B cell (primary cell): Measurements from ENCODE around the gene CRTC3. TPM values are rescaled to one million over a fixed set of nuclear protein-coding genes. Genes with fewer than 3 reads are reported as not detected.

Experiments
- ATAC-seq: fragments of 200-7000 bp; cut with Tn5 transposase; one replicate; pipeline ENCODE4 v1.10.0; 2021; ENCODE audit warnings: low read depth, mild to moderate bottlenecking, moderate number of reproducible peaks, moderate library complexity
- CTCF ChIA-PET: fragments of 350-600 bp; sonication (Branson Sonifier 250); formaldehyde crosslinking; loops from one replicate; lab custom pipeline; 2021; ENCODE audit warnings: antibody characterized with exemption, inconsistent platforms; lab: Charles Lee
- POLR2A ChIA-PET: fragments of 350-600 bp; sonication (Branson Sonifier 250); formaldehyde crosslinking; loops from one replicate; lab custom pipeline; 2021; ENCODE audit warnings: antibody characterized with exemption; lab: Charles Lee
- DNase-seq: peaks from one replicate; pipeline ENCODE4 v3.0.0; 2013
- H2AFZ ChIP-seq: 2 replicates; pipeline ENCODE4 v1.6.1; 2012; ENCODE audit warnings: mild to moderate bottlenecking, low read depth, low read length; ENCODE audit not compliant: insufficient read depth, poor library complexity, severe bottlenecking
- H3K27ac ChIP-seq, 2 donors: 1 replicate in 1 of 2; 2 replicates in 1 of 2; pipeline ENCODE4 v1.5.1; 2012 to 2013; ENCODE audit warnings: low read length in 2 of 2, mild to moderate bottlenecking in 2 of 2, moderate library complexity in 1 of 2
- H3K27me3 ChIP-seq, 4 experiments: fragments of 200-600 bp in 1 of 4; sonication (generic) in 1 of 4; replicated peaks in 1 of 4; 1 replicate in 2 of 4; 2 replicates in 2 of 4; pipeline versions ENCODE4 v1.6.1 to v1.7.0; 2013 to 2016; ENCODE audit warnings: low read length in 3 of 4, mild to moderate bottlenecking in 2 of 4, mixed read lengths in 1 of 4, moderate library complexity in 1 of 4; ENCODE audit not compliant: insufficient read depth in 4 of 4, control insufficient read depth in 3 of 4; ENCODE audit errors: control extremely low read depth in 1 of 4
- H3K36me3 ChIP-seq, 2 experiments: replicated peaks in 1 of 2; 1 replicate in 1 of 2; 2 replicates in 1 of 2; pipeline versions ENCODE4 v1.6.1 to v1.7.1; 2013; ENCODE audit warnings: low read length in 1 of 2; ENCODE audit not compliant: insufficient read depth in 2 of 2, control insufficient read depth in 1 of 2; ENCODE audit errors: control extremely low read depth in 1 of 2, extremely low read depth in 1 of 2
- H3K4me1 ChIP-seq, 2 donors: fragments of 200-600 bp in 1 of 2; sonication (generic) in 1 of 2; 1 replicate in 1 of 2; 2 replicates in 1 of 2; pipeline versions ENCODE4 v1.5.1 to v1.6.1; 2013 to 2017; ENCODE audit warnings: low read length in 2 of 2; ENCODE audit not compliant: control insufficient read depth in 2 of 2, insufficient read depth in 2 of 2
- H3K4me2 ChIP-seq: replicated peaks from 2 replicates; pipeline ENCODE3; 2012; ENCODE audit warnings: mild to moderate bottlenecking, low read depth, low read length; ENCODE audit not compliant: poor library complexity, severe bottlenecking
- H3K4me3 ChIP-seq, 5 experiments: fragments of 200-600 bp in 1 of 5; sonication (generic) in 1 of 5; 1 replicate in 3 of 5; 2 replicates in 2 of 5; pipeline versions ENCODE4 v1.5.1 to v1.7.0; 2011 to 2016; ENCODE audit warnings: low read length in 4 of 5, mild to moderate bottlenecking in 4 of 5, low read depth in 2 of 5, control low read depth in 1 of 5, moderate library complexity in 1 of 5; ENCODE audit not compliant: insufficient read depth in 1 of 5; ENCODE audit errors: control extremely low read depth in 1 of 5, extremely low read depth in 1 of 5
- H3K79me2 ChIP-seq: fragments of 200-600 bp; sonication (generic); one replicate; pipeline ENCODE4 v1.6.0; 2016; ENCODE audit warnings: low read length; ENCODE audit not compliant: control insufficient read depth, insufficient read depth
- H3K9ac ChIP-seq: fragments of 200-600 bp; sonication (generic); 2 replicates; pipeline ENCODE4 v1.6.1; 2017; ENCODE audit warnings: mild to moderate bottlenecking, low read length, moderate library complexity
- H3K9me3 ChIP-seq, 3 donors: one replicate each; pipeline versions ENCODE4 v1.6.1 to v1.7.1; 2013; ENCODE audit warnings: low read length in 2 of 3; ENCODE audit not compliant: control insufficient read depth in 2 of 3, insufficient read depth in 1 of 3; ENCODE audit errors: control extremely low read depth in 1 of 3
- H4K20me1 ChIP-seq: 2 replicates; pipeline ENCODE4 v1.6.0; 2012; ENCODE audit warnings: mild to moderate bottlenecking, low read length; ENCODE audit not compliant: insufficient read depth, control insufficient read depth, poor library complexity, severe bottlenecking
- H3K27ac Mint-ChIP-seq: one replicate; pipeline ENCODE4 v1.8.0; 2021; ENCODE audit warnings: mixed read lengths
- H3K27me3 Mint-ChIP-seq: one replicate; pipeline ENCODE4 v1.8.0; 2021; ENCODE audit warnings: mixed read lengths
- H3K4me1 Mint-ChIP-seq: one replicate; pipeline ENCODE4 v1.8.0; 2021; ENCODE audit warnings: mixed read lengths
- H3K4me3 Mint-ChIP-seq: one replicate; pipeline ENCODE4 v1.8.0; 2021; ENCODE audit warnings: mixed read lengths
- H3K9me3 Mint-ChIP-seq: one replicate; pipeline ENCODE4 v1.8.0; 2022; ENCODE audit warnings: mixed read lengths; ENCODE audit not compliant: insufficient read depth
- CTCF ChIP-seq: fragments of 200-600 bp; IDR thresholded peaks from one replicate; pipeline ENCODE4 v1.8.0; 2022; ENCODE audit warnings: antibody characterized with exemption, mild to moderate bottlenecking
- EZH2 ChIP-seq: IDR thresholded peaks from 2 replicates; pipeline ENCODE4 v1.6.1; 2012; ENCODE audit warnings: borderline replicate concordance, low read depth, mild to moderate bottlenecking, moderate library complexity, low read length; ENCODE audit not compliant: insufficient read depth, poor library complexity, severe bottlenecking
- WGBS: methylation state at CpG from one replicate; pipeline ENCODE4 v1.1.5; 2013; ENCODE audit warnings: missing lambda C conversion rate; ENCODE audit not compliant: insufficient coverage; 5-methylcytosine and 5-hydroxymethylcytosine counted together
- intact Hi-C: fragments of 100-400 bp; cut with micrococcal nuclease; formaldehyde crosslinking; loops from one replicate; pipeline ENCODE4 v1.10.0; 2022
- polyA plus RNA-seq: library from polyadenylated mRNA; depleted of rRNA; stranded (reverse); fragments of >200 nt; gene quantifications from 2 replicates; pipeline ENCODE4 v1.2.3, GENCODE V29; 2012
- total RNA-seq, 2 donors: library from RNA; stranded (reverse); fragments of 120-200 nt in 1 of 2; gene quantifications; 1 replicate in 1 of 2; 2 replicates in 1 of 2; pipeline versions ENCODE4 v1.2.3 to v1.2.4, GENCODE V29; 2013 to 2022

CRTC3 gene
- total and polyA plus RNA-seq, 2 donors (not counting 1 experiment from before 2014, with no cell fraction given): 34.7 to 95.8 TPM

- Histone ChIP-seq H2AFZ (no peak overlapping the region), H4K20me1 (no peaks in the 10 kb centered on the region), H3K4me3 (no peak overlapping the region), H3K27ac (no peak overlapping the region), H3K4me1 (peaks cover 10 to 11% of the 10 kb centered on the region in 2 donors), H3K27me3 (no peaks in the 10 kb centered on the region), H3K79me2 (peaks cover 13% of the 10 kb centered on the region), H3K4me2 (no peak overlapping the region), H3K36me3 (peaks cover 10 to 71% of the 10 kb centered on the region in 2 experiments), H3K9ac (no peak overlapping the region), H3K9me3 (no peaks in the 10 kb centered on the region)
- H3K9me3 Mint-ChIP-seq: no peaks in the 10 kb centered on the region
- ChIA-PET CTCF (no interaction called here), POLR2A (no interaction called here)
- H3K27ac Mint-ChIP-seq: no peak overlapping the region
- WGBS: 93% methylated on average over 4 of the region's 7 CpGs
- ATAC-seq (no peak), DNase-seq (no peak)
- H3K4me1 Mint-ChIP-seq: peaks cover 8% of the 10 kb centered on the region
- no peak overlapping the region for H3K4me3 Mint-ChIP-seq
- intact Hi-C loops: no loop called here
- no peaks in the 10 kb centered on the region for H3K27me3 Mint-ChIP-seq
- TF ChIP-seq CTCF (no peak), EZH2 (no peak)
These were observed 95.3 kb downstream of the CRTC3 start for GRCh38 chr15:90625037-90625436.

GRCh38 chr15:90629217-90629616 lies 99.5 kb downstream of the CRTC3 start:
- H3K4me3 Mint-ChIP-seq: no peak overlapping the region
- H4K20me1 ChIP-seq: no peaks in the 10 kb centered on the region
- H3K9me3 ChIP-seq: no peaks in the 10 kb centered on the region
- H3K36me3 ChIP-seq: peaks cover 15 to 77% of the 10 kb centered on the region in 2 experiments
- whole genome bisulfite sequencing: 98% methylated on average over 12 of the region's 12 CpGs
- ATAC-seq (no peak), DNase-seq (no peak)
- H3K27ac ChIP-seq: no peak overlapping the region
- ChIA-PET POLR2A (no interaction called here), CTCF (interaction anchor here (1.9 kb wide), 1 partner anchor 19 kb away, joined by 4 read pairs; no protein-coding TSS in a partner anchor)
- H3K79me2 ChIP-seq: peaks cover 2% of the 10 kb centered on the region
- no peak overlapping the region for H2AFZ ChIP-seq
- no peaks in the 10 kb centered on the region for H3K4me1 Mint-ChIP-seq
- H3K9me3 Mint-ChIP-seq: no peaks in the 10 kb centered on the region
- H3K4me3 ChIP-seq: no peak overlapping the region
- TF ChIP-seq EZH2 (no peak), CTCF (no peak)
- no peak overlapping the region for H3K27ac Mint-ChIP-seq
- H3K27me3 ChIP-seq: no peaks in the 10 kb centered on the region
- intact Hi-C loops: no loop called here
- no peak overlapping the region for H3K9ac ChIP-seq
- H3K4me1 ChIP-seq: no peaks in the 10 kb centered on the region
- H3K4me2 ChIP-seq: no peak overlapping the region
- no peaks in the 10 kb centered on the region for H3K27me3 Mint-ChIP-seq
